Measurements from ENCODE around the gene CRYL1. TPM values are rescaled to one million over a fixed set of nuclear protein-coding genes. Genes with fewer than 3 reads are reported as not detected.

Gene CRYL1
- total RNA-seq, 1 donor from 2014 or later, result 8.7 TPM

DNA sequence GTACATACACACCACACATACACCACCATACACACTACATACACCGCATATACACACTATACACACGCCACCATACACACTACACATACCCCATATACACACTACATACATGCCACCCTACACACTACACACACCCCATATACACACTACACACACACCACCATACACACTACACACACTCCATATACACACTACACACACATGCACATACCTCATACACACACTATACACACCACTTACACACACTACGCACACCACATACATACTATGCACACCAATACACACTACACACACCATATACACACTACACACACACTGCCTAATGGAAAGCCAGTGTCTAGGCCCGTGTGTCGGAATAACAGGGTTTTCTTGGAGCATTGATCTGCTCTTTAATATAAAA lies 27.5 kb downstream of the CRYL1 start:
- intact Hi-C loops (cut with micrococcal nuclease), result loop anchor here (5.0 kb wide), 1 partner anchor 214 kb away; no protein-coding TSS in a partner anchor
- H3K9me3 Mint-ChIP-seq, result peaks cover 4% of the 10 kb centered on the region
- H3K4me1 Mint-ChIP-seq (ENCODE audit: low read depth), result no peaks in the 10 kb centered on the region
- no peak for DNase-seq (ENCODE audit: low spot score)
- H3K27me3 Mint-ChIP-seq (ENCODE audit: low read depth), result no peaks in the 10 kb centered on the region
- H3K36me3 Mint-ChIP-seq (ENCODE audit: low read depth), result peaks cover 3% of the 10 kb centered on the region
- no peak overlapping the region for H3K27ac Mint-ChIP-seq
- H3K4me3 Mint-ChIP-seq (ENCODE audit: low read depth), result no peak overlapping the region

DNA sequence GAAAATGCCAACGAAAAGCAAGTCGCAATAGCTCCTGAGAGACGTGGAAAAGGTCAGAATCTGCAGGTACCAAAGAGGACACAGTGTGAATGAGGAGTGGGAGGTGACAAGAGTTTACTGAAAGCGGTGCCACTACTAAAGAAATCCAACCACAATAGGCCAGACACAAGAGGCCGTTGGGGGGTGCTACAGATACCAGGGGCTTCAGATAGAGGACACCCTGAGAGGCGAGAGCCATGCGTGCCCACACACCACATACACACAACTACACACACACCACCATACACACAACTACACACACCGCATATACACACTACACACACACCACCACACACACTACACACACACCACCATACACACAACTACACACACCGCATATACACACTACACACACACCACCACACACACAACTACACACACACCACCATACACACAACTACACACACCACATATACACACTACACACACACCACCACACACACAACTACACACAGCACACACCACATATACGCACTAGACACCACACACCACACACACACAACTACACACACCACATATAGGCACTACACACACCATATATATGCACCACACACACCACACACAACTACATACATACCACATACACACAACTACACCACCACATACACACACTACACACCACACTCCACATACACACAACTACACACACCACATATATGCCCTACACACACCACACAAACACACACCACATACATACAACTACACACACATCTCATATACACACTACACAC lies 28.5 kb downstream of the CRYL1 start:
- H3K4me1 Mint-ChIP-seq (ENCODE audit: low read depth), result no peaks in the 10 kb centered on the region
- H3K27ac Mint-ChIP-seq, result no peak overlapping the region
- no peak for DNase-seq (ENCODE audit: low spot score)
- peaks cover 4% of the 10 kb centered on the region for H3K9me3 Mint-ChIP-seq
- H3K4me3 Mint-ChIP-seq (ENCODE audit: low read depth), result no peak overlapping the region
- no peaks in the 10 kb centered on the region for H3K27me3 Mint-ChIP-seq (ENCODE audit: low read depth)
- H3K36me3 Mint-ChIP-seq (ENCODE audit: low read depth), result peaks cover 3% of the 10 kb centered on the region
- intact Hi-C loops (cut with micrococcal nuclease), result loop anchor here (5.0 kb wide), 1 partner anchor 215 kb away; no protein-coding TSS in a partner anchor

DNA sequence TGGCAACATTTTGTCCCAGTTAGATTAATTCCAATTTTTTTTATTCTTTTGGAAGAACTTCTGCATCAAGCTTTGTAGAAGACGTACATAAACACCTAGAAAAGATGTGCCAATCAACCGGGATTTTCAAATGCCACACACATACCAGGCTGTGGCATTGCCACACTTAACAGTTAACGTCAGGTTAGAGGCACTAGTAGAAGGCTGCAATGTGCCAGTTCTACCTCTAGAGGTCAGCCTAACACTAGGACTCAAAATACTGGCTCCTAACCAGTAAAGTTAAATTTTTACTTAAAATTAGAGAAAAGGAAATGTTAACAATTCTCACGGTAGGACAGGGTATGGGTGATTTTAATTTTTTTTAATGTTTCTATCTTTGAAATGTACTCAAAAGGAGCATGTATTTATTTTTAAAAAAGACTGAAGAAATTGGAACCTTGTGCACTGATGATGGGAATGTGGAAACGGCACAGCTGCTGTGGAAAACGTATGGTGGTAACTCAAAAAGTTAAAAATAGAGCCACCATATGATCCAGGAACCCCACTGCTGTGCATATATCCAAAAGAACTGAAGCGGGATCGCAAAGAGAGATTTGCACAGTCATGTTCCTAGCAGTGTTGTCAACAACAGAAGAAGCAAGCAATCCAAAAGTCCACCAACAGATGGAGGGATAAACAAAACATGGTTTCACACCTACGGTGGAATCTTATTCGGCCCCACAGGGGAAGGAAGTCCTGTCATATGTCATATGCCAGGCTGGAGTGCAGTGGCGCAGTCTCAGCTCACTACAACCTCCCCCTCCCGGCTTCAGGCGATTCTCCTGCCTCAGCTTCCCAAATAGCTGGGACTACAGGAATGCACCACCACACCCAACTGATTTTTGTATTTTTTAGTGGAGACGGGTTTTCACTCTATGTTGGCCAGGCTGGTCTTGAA lies 30.3 kb downstream of the CRYL1 start:
- Mint-ChIP-seq H3K27ac (no peak overlapping the region), H3K36me3 (ENCODE audit: low read depth) (peaks cover 3% of the 10 kb centered on the region), H3K4me1 (ENCODE audit: low read depth) (no peaks in the 10 kb centered on the region), H3K27me3 (ENCODE audit: low read depth) (no peaks in the 10 kb centered on the region), H3K4me3 (ENCODE audit: low read depth) (no peak overlapping the region), H3K9me3 (peaks cover 2% of the 10 kb centered on the region)
- intact Hi-C loops (cut with micrococcal nuclease), result loop anchor here (1.0 to 5.0 kb wide), 3 partner anchors 217 to 430 kb away; no protein-coding TSS in a partner anchor
- peak; percentile 32 for DNase-seq (ENCODE audit: low spot score)

DNA sequence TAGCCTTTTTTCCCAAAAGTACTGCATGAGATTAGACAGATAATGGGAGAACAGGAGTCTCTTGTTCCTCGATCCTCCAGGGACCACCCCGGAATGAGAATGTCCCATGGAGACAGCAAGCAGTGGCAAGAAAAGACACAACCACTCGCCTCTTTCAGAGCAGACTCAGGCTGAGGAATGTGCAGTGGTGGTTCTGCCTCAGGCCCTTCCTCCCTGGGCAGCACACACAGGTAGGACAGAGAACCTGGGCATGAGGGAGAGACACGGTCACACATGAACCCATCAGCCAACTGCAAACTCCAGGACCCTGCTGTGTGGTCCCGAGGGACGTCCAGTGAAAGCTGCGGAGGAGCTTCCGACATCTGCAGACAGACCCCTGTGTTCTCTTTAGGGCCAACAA lies 31.0 kb downstream of the CRYL1 start:
- intact Hi-C loops (cut with micrococcal nuclease), result loop anchor here (1.0 to 5.0 kb wide), 3 partner anchors 218 to 431 kb away; no protein-coding TSS in a partner anchor
- no peak for DNase-seq (ENCODE audit: low spot score)
- no peaks in the 10 kb centered on the region for H3K4me1 Mint-ChIP-seq (ENCODE audit: low read depth)
- H3K4me3 Mint-ChIP-seq (ENCODE audit: low read depth), result no peak overlapping the region
- no peaks in the 10 kb centered on the region for H3K36me3 Mint-ChIP-seq (ENCODE audit: low read depth)
- no peaks in the 10 kb centered on the region for H3K27me3 Mint-ChIP-seq (ENCODE audit: low read depth)
- H3K9me3 Mint-ChIP-seq, result no peaks in the 10 kb centered on the region
- H3K27ac Mint-ChIP-seq, result no peak overlapping the region

DNA sequence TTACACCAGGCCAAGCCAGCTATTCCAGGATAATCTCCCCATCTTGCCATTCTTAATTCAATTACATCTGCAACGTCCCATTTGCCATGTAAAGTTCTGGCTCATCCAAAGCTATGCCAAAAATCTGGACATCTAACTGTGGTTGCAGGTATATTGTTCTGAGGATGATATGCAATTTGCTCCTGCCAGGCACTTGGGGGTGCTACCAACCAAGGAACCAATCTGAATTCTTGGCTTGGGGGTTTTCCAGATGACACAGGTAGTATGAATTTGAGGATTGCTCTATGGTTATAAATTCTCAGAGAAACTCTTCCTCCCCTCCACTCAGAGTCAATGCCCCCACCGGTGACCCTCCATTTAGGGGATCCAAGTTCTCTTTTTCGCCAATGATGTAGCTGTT lies 33.0 kb downstream of the CRYL1 start:
- no peak overlapping the region for H3K27ac Mint-ChIP-seq
- H3K4me3 Mint-ChIP-seq (ENCODE audit: low read depth), result no peak overlapping the region
- DNase-seq (ENCODE audit: low spot score), result no peak
- no peaks in the 10 kb centered on the region for H3K36me3 Mint-ChIP-seq (ENCODE audit: low read depth)
- H3K4me1 Mint-ChIP-seq (ENCODE audit: low read depth), result no peaks in the 10 kb centered on the region
- no peaks in the 10 kb centered on the region for H3K27me3 Mint-ChIP-seq (ENCODE audit: low read depth)
- intact Hi-C loops (cut with micrococcal nuclease), result no loop called here
- H3K9me3 Mint-ChIP-seq, result no peaks in the 10 kb centered on the region

DNA sequence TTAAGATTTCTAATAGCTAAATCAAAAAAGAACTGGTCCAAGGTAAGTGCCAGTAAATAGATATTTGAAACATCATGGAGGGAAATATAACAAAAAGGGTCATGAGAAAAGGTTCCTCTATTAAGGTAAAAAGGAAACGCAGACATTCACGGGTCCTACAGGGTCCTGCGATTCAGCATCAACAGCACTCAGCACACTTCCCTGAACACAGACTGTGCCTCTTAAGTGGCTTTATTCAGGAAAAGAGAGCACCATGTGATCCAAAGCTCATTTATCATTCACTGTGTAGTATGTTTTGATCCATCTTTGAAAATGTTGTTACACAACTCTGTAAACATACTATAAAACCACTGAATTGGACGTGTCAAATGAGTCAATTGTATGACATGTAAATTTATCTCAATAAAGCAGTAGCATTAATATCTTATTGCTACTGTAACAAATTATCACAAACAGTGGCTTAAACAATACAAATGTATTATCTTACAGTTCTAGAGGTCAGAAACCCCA lies 33.7 kb downstream of the CRYL1 start:
- Mint-ChIP-seq H3K27me3 (ENCODE audit: low read depth) (no peaks in the 10 kb centered on the region), H3K4me1 (ENCODE audit: low read depth) (no peaks in the 10 kb centered on the region), H3K9me3 (no peaks in the 10 kb centered on the region), H3K36me3 (ENCODE audit: low read depth) (no peaks in the 10 kb centered on the region), H3K4me3 (ENCODE audit: low read depth) (no peak overlapping the region), H3K27ac (no peak overlapping the region)
- intact Hi-C loops (cut with micrococcal nuclease), result no loop called here
- no peak for DNase-seq (ENCODE audit: low spot score)

DNA sequence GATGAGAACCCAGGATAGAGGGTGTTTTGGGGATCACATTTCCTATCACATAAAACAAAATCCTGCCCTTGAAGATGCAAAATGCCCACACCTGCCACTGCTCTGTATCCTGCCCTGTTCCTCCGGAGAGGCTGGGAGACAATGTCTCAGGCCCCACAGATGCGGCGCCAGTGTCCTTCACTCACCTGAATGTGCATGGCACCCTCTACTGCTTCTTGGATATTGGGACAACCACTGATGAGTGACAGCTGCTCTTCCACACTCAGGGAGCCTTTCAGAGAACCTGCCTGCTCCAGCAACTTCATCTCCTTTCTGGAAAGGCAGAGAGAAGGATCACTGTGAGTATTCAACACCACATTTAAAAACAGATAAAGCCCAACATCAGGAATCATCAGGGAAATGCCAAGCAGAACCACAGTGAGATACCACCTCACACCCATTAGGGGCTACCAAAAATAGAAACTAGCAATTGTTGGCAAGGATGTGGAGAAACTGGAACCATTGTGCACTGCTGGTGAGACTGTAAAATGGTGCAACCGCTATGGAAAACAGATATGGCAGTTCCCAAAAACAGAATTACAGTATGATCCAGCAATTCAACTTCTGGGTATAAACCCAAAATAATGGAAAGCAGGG lies 36.4 kb downstream of the CRYL1 start:
- H3K4me1 Mint-ChIP-seq (ENCODE audit: low read depth), result peaks cover 2% of the 10 kb centered on the region
- no peaks in the 10 kb centered on the region for H3K36me3 Mint-ChIP-seq (ENCODE audit: low read depth)
- no peak overlapping the region for H3K4me3 Mint-ChIP-seq (ENCODE audit: low read depth)
- no peaks in the 10 kb centered on the region for H3K9me3 Mint-ChIP-seq
- intact Hi-C loops (cut with micrococcal nuclease), result loop anchor here (1.0 kb wide), 2 partner anchors 292 to 307 kb away; no protein-coding TSS in a partner anchor
- H3K27ac Mint-ChIP-seq, result no peak overlapping the region
- no peaks in the 10 kb centered on the region for H3K27me3 Mint-ChIP-seq (ENCODE audit: low read depth)
- DNase-seq (ENCODE audit: low spot score), result peak; percentile 38

DNA sequence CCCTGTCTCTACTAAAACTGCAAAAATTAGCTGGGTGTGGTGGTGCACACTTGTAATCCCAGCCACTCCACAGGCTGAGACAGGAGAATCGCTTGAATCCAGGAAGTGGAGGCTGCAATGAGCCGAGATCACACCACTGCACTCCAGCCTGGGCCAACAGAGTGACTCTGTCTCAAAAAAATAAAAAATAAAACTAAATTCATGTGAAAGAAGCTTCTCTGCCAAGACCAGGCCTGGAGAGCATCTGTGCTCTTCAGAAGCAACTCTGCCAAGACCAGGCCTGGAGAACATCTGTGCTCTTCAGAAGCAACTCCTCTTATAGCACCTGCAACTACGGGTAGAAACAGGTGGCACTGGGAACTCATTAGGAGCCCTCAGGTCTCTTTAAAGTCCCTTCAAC lies 37.7 kb downstream of the CRYL1 start:
- Mint-ChIP-seq H3K27ac (no peak overlapping the region), H3K4me3 (ENCODE audit: low read depth) (no peak overlapping the region), H3K36me3 (ENCODE audit: low read depth) (no peaks in the 10 kb centered on the region), H3K9me3 (no peaks in the 10 kb centered on the region), H3K27me3 (ENCODE audit: low read depth) (no peaks in the 10 kb centered on the region), H3K4me1 (ENCODE audit: low read depth) (peaks cover 2% of the 10 kb centered on the region)
- no peak for DNase-seq (ENCODE audit: low spot score)
- intact Hi-C loops (cut with micrococcal nuclease), result no loop called here

DNA sequence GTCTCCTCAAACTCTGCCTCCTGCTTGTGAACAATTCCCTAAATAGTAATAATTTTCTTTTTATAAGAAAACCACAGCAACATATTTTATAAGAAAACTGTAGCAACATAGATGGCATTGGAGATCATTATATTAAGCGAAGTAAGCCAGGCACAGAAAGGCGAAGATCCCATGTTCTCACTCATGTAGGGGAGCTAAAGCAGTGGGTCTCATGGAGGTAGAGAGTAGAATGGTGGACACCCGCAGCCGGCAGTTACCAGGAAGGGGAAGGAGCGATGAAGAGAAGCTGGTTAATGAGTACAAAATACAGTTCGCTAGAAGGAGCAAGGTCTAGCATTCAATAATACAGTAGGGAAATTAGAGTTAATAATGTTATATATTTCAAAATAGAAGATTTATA lies 42.9 kb downstream of the CRYL1 start:
- Mint-ChIP-seq H3K27me3 (ENCODE audit: low read depth) (no peaks in the 10 kb centered on the region), H3K4me1 (ENCODE audit: low read depth) (peaks cover 5% of the 10 kb centered on the region), H3K9me3 (no peaks in the 10 kb centered on the region), H3K36me3 (ENCODE audit: low read depth) (no peaks in the 10 kb centered on the region), H3K4me3 (ENCODE audit: low read depth) (no peak overlapping the region), H3K27ac (no peak overlapping the region)
- intact Hi-C loops (cut with micrococcal nuclease), result no loop called here
- no peak for DNase-seq (ENCODE audit: low spot score)

DNA sequence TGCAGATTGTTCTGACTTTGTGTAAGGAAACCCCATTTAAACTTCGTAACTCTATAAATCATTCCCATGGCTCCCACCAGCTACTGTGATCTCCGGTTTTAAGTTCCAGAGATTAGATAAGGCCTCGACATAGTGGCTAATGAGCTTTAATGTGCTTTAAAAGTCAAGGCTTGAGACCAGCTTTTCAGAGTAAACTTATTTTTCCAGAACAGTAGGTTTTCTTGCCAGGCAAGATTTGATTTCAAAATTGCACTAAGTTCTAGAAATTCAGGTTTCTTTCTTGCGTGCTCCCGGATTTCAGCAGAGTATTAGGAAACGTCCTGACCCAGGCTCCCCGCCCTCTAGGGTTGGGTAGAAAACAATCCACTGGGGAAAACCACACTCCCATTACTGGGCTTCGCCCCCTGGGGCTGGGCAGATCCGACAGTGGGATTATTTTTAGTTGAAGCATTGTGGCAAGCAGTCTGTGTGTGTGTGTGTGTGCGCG lies 43.3 kb downstream of the CRYL1 start:
- intact Hi-C loops (cut with micrococcal nuclease), result no loop called here
- Mint-ChIP-seq H3K4me1 (ENCODE audit: low read depth) (peaks cover 5% of the 10 kb centered on the region), H3K9me3 (no peaks in the 10 kb centered on the region), H3K27ac (no peak overlapping the region), H3K4me3 (ENCODE audit: low read depth) (no peak overlapping the region), H3K36me3 (ENCODE audit: low read depth) (no peaks in the 10 kb centered on the region), H3K27me3 (ENCODE audit: low read depth) (no peaks in the 10 kb centered on the region)
- no peak for DNase-seq (ENCODE audit: low spot score)

DNA sequence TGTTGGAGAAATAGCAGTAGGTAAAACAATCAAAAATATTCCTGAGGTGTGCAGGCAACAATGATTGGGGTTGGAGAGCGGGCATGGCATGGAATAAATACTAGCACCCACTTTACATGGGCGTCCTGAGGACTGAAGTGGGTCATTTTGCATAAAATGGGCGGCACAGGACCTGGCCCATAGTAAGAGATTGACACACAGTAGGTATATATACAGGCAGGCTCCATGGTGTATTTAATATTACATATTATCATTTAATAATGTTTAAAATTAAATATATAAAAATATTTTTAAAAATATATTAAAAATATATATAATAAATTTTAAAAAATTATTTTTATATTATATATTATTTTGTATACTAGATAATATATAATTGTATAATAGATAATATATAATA lies 48.3 kb downstream of the CRYL1 start:
- no peak for DNase-seq (ENCODE audit: low spot score)
- Mint-ChIP-seq H3K4me3 (ENCODE audit: low read depth) (no peak overlapping the region), H3K9me3 (no peaks in the 10 kb centered on the region), H3K27me3 (ENCODE audit: low read depth) (no peaks in the 10 kb centered on the region), H3K4me1 (ENCODE audit: low read depth) (peaks cover 31% of the 10 kb centered on the region), H3K36me3 (ENCODE audit: low read depth) (no peaks in the 10 kb centered on the region), H3K27ac (no peak overlapping the region)
- intact Hi-C loops (cut with micrococcal nuclease), result loop anchor here (10.0 kb wide), 1 partner anchor 123 kb away; no protein-coding TSS in a partner anchor
